ENCODE data around the gene ZNF587B.
A peak's percentile ranks its signal among the peaks of the same experiment; 100 is the strongest.
"Not testable (repeated sequence)": the region's sequence is repeated elsewhere in the genome, so short reads cannot be mapped to it uniquely, and the experiment has no call there.

The ZNF587B gene

DNA sequence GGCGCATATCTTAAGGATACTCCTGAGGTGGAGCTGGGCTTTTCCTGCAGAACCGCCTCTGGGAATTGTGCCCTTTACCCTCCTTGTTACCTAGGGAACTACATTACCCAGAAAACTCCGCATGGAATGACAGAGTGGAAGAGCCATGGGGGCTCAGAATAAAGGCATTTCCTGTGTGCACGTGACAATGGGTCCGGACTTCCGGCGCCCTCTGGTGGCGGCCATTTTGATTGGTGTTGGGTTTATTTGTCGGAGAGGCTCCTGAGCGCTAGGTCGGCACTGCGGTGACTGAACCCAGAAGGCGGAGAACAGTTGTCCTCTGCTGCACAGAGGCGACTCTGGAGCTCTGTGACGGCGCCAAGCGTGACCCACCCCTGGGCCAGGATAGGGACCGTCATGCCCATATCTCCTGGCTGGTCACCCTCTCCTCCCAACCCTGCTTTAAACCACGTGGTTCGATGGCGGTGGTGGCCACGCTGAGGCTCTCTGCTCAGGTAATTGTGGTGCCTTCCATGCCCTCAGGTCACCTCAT, at the start of gene ZNF587B:
TSS of gene ZNF587B (plus strand) at position 229 of the 532 bp plus-strand sequence. CDS start at position 459, 230 bp downstream.
- no peak for DNase-seq

DNA sequence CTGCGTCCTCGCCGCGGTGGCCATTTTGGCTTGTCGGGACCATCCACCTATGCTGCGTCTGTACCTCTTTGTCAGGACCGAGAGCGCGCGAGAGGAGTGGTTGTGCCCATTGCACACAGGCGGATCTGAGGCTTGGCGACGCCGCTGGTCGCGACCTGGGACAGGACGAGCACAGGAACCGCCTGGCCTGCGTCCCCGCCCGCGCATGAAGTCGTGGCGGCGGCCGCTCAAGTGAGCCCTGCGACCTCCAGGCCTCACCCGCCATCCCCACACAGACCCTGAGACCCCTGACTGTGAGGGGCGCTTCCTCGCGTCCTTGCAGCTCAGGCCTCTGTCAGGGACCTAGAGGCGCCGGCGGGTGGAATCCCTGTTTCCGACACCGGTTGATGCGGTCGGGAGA, 43.8 kb upstream of the ZNF587B start:
- no peak for DNase-seq

DNA sequence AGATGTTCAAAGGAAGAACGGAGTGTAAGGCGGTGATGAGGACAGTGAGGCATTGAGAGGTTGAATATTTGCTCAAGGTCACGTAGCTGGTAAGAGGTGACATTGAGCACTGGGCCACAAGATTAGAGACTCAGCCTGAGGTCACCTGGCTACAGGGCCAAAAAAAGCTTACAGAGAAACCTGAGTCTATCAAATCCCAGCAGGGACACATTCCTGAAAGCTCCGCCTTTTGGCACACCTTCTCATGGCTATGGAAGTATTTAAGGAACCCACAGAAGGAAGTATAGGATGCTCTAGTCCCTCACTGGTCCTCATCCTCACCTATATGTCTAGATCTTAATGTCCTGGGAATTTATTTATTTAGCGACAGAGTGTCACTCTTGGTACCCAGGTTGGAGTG, 43.2 kb upstream of the ZNF587B start:
- DNase-seq: no peak

DNA sequence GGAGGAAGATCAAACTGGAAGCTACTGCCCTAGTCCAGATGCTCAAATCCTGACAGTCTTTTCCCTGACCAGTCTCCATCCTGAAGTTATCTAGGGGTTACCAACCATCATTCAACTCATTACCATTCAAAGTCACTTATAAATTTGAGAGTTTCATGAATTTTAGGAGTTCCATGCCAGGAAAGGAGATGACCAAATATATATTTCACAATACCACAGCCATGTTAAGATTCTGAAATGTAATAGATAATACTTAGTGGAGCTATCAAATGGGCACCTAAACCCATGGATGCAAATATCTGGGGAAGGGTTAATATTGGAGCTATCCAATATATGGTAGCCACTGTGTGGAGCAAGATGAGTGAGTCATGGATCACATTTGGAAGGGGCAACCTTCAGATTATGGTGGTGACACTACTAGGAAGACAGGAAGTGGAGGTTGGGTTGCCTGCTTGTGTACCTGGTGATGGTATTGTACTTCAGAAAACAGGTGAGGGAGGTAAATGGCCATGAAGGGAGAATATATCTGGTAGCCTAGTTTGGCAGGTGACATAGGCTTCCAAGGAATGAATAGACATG, 41.9 kb upstream of the ZNF587B start:
- DNase-seq: no peak

DNA sequence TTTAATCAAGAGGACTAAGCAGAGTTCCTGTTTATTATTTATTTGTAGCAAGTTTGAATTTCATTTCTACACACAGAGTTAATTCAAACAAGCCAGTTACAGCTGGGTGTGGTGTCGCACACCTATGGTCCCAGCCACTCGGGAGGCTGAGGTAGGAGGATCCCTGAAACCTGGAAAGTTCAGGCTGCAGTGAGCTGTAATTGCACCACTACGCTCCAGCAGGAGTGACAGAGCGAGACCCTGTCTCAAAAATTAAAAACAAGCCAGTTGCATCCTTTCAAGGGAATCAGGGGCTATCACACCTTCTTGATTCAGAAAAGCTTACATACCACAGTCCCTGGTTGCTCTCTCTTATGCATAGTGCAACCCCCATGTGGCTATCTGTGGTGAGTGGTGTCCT, 40.8 kb upstream of the ZNF587B start:
- no peak for DNase-seq

DNA sequence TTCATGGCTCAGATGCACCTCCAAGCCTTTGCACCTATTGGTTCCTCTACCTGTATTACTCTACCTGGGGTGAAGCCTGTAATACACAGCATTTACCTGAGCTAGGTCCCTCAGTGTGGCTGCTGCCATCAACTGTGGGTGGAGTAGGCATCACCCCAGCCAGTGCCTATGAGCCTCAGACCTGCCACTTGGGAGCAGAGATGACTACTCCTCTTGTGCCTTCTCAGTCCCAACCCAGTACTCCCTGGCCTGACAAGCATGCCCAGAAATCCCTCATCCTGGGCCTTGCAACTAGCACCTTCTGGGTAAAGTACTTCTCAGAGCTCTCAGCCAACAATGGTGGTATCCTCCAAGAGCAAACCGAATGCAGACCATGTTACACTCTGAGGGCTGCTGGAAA, 33.5 kb upstream of the ZNF587B start:
- not testable (repeated sequence) for DNase-seq

DNA sequence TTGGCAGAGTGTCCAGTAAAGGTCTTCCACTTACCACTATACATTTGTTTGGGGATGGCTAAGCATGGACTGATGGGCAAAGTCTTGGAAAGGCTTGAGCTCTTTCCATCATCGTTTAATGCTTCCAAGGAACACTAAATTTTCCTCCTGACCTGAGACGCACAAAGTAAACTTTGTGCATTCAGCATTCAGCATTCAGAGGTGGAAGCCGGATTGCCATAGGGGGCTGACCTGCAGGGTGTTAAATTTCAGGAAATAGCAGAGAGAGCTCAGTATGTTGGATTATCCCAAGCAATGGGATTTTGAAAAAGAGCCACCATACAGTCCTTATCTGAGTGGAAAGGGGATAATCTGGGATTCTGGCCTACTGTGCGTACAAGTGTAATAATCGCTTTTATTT, 29.4 kb upstream of the ZNF587B start:
- no peak for DNase-seq

DNA sequence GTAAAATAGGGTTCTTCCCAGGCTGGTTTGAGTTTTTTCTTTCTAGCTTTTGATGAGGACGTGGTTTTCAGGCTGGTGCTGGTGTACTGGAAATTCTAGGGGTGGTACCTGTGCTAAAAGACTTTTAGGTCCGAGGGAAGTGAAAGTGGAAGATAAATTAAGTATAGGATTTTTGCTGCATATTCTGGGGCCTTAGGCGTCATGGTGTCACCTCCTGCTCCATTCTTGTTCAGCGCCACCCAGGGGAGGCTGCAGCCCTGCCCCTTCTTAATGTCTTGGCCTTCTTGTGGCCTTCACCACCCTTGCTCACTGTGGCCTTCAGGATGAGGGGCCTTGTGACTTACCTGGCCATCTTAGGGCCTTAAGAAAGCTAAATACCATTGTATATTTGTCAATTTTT, 27.8 kb upstream of the ZNF587B start:
- DNase-seq: no peak

DNA sequence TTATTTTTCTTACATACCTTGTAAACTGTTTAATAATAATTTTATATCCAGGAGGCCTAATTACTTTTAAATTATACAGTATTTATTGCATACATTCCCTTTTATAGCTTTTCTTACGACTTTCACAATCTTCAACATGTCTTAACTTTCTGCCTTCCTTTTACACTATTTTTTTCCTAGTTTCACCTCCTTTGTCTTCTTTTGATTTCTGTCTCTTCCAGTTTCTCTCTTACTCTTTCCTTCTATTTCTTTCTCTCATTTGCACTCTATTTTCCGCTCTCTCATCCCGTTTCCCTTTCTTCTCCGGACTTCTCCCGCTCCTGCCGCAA, 26.9 kb upstream of the ZNF587B start:
- DNase-seq: no peak

DNA sequence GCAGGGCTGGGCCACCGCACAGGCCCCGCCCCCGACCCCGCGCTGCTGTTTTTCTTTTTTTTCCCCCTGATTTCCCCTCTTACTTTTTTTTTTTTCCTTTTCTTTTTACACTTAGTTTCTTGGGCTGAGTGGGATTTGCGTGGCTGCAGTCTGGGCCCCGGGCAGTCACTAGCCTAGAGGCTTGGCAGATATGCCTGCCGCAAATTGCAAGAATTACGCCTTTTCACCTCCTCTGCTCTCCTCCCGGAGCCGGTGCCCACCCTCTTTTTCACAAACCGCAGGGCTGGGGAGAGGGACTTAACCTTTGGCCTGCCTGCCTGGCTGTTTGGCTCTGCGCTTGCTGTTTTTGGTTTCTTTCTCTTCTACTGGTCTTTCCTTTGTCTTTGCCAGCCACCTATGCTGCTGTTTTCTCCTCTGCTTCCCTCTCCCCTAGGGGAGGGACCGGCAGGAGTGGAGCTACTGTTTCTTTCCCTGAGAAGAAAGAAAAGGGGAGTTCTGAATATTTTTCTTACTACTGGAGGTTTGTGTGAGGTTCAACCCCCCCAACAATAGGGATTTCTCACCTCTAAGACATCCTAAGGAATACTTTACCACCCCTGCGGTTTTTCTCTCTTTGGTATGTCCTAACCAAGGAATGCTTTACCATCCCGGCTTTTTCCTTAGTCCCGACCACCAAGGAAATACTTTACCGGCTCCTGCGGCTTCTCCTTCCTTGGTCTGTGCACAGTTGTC, 26.3 kb upstream of the ZNF587B start:
- DNase-seq: no peak

DNA sequence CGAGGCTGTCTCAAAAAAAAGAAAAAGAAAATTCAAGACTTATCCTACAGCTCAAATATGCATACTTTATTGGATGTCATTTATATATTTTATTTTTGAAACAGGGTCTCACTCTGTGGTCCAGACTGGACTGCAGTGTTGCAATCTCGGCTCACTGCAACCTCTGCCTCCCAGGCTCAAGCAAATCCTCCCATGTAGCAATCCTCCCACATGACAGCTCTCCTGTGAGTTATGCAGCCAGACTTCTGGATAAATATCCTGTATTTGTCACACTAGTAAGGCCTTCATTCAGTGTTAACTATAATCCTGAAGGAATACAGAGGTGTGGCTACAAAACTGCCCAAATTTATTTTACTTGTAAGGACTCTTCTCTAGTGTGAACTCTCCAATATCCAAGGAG, 22.6 kb upstream of the ZNF587B start:
- DNase-seq: no peak

DNA sequence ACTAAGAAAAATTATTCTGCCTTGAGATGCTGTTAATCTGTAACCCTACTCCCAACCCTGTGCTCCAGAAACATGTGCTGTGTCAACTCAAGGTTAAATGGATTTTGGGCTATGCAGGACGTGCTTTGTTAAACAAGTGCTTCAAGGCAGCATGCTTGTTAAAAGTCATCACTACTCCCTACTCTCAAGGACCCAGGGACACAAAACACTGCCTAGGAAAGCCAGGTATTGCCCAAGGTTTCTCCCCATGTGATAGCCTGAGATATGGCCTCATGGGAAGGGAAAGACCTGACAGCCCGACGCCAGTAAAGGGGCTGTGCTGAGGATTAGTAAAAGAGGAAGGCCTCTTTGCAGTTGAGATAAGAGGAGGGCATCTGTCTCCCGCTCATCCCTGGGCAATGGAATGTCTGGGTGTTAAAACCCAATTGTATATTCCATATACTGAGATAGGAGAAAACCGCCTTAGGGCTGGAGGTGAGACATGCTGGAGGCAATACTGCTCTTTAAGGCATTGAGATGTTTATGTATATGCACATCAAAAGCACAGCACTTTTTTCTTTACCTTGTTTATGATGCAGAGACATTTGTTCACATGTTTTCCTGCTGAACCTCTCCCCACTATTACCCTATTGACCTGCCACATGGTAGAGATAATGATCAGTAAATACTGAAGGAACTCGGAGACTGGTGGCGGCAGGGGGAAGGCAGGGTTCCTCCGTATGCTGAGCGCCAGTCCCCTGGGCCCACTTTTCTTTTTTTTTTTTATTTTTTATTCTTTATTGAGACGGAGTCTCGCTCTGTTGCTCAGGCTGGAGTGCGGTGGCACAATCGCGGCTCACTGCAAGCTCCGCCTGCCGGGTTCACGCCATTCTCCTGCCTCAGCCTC, 19.4 kb upstream of the ZNF587B start:
- not testable (repeated sequence) for DNase-seq

DNA sequence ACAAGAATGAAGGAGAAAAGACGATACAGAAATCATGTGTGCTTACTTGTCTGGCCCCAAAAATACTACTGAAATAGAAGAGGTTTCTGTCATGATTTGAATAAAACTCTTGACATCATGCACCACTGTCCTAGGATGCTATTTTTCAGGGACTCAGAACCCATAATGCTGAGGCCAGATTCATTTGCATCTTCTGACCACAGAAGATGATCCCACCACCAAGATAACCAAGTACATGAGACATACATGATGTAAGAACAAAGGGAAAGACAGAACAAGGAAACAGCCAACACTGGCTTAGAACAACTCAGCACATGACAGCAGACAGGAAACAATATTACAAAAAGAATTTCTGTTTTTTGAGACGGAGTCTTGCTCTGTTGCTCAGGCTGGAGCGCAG, 17.9 kb upstream of the ZNF587B start:
- DNase-seq: no peak

DNA sequence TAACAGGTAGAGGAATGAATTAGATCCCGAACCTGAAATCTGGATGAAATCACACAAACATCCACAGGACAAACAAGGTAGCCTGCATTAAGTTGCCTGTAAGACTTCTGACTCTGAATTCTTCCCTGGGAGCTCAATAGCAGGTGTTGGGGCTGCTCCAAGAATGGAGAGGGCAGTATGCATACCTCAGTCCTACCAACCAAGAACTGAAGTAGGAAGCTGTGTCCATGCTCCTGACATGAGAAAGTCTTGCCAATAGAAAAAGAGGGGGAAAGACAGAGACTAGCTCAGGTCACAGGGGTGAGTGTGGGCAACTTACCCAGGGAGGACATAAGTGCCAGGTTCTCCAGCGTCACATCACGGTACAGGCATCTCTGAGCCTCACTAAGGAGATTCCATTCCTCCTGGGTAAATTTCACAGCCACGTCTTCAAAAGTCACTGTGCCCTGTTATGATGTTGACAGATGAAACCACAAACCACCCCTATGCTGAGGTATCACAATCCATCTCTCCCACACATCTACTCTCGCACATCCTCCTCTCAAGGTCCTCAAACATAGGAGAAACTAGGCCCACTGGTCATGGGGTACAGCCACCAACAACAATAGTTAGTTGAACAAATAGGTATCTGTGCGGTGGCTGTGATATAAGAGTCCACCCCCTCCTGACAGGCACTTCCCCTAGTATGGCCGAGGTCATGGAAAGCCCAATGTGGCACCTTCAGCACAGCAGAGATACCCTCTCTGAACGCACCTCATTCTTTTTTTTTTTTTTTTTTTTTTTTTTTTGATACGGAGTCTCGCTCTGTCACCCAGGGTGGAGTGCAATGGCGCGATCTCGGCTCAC, 16.9 kb upstream of the ZNF587B start:
- not testable (repeated sequence) for DNase-seq

DNA sequence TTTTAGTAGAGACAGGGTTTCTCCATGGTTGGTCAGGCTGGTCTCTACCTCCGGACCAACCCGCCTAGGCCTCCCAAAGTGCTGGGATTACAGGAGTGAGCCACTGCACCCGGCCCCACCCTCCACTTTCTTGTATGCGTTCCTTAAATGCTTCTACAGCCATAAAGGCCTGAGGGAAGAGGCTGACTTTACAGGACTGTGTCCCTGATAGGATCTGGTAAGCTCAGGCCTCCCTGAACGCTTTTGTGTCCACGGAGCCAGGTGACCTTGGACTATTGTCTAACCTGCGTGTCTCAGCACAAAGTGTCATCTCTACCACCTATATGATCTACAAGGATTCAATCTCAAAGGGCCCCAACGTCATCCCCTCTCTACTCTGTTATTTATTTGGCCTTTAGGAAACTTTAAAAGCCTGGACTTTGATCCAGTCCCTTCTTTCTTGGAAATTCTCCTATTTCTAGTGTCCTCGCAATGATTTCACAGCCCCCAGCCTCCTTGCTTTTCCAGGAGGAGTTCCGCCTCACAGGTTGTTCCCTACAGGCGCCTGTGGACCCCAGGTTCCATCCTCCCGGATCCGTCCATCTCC, 16.1 kb upstream of the ZNF587B start:
- no peak for DNase-seq

DNA sequence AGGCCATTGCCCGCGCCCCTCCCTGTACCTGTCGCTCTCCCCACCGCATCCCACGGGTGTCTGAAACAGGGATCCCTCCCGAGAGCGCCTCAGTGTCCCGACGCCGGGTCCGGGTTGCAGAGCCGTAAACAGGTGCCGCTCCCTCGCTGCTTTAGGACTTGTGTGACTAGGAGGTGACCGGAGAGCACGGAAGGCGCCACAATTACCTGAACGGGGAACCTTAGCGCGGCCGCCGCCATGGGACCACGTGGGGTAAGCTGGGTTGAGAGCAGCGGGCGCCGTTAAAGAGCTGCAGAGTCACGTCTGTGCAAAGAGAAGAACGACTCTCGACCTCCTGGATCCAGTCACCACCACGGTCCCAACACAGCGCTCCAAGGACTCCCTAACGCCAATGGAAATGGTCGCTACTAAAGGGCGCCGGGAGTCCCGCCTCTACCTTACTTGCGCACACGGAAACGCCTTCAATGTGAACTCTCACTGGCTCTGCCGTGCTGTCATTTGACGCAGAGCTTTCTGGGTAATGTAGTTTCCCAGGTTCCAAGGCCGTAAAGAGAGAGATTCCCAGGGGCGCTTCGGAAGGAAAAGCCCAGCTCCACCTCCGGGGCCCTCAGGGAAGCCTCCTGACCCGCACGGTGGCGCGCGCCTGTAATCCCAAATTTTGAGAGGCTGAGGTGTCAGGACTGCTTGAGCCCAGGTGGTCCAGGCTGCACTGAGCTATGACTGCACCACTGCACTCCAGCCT, 15.4 kb upstream of the ZNF587B start, which contains the start of gene ZNF552:
TSS of gene ZNF552 (minus strand) at position 409 of the 742 bp plus-strand sequence. CDS start at position 239, 170 bp downstream.
- DNase-seq: peak; percentile 73

DNA sequence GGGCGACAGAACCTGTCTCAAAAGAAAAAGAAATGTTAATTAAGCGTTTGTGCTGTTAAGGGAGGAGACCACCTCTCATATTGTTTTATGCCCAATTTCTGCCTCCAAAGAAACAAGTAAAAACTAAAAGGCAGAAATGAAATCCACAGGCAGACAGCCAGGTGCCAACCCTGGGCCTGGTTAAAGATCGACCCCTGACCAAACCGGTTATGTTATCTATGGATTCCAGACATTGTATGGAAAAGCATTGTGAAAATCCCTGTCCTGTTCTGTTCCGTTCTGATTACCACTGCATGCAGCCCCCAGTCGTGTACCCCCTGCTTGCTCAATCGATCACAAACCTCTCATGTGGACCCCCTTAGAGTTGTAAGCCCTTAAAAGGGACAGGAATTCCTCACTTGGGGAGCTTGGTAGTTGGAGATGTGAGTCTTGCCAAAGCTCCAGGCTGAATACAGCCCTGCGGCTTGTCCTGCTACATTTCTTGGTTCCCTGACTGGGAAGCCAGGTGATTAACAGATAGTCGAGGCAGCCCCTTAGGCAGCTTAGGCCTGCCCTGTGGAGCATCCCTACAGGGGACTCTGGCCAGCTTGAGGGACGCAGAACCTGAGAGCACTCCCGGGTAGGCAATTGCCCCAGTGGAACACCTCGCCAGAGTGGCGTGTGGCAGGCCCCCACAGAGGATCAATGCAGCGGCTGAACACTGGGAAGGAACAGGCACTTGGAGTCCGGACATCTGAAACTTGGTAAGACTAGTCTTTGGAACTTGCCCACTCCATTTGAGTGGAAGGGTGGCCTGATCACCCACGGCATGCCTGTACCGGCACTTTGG, 14.6 kb upstream of the ZNF587B start:
- DNase-seq: no peak

DNA sequence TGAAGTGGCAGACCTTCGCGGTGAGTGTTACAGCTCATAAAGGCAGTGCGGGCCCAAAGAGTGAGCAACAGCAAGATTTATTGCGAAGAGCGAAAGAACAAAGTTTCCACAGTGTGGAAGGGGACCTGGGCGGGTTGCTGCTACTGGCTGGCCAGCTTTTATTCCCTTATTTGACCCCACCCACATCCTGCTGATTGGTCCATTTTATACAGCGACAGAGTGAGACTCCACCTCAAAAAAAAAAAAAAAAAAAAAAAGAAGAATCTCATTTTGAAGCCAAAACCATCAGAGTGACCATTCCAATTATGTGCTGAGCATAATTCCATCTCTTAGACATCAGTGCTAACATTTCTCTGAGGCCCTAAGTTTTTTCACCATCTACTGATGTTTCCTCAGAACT, 13.4 kb upstream of the ZNF587B start:
- DNase-seq: no peak

DNA sequence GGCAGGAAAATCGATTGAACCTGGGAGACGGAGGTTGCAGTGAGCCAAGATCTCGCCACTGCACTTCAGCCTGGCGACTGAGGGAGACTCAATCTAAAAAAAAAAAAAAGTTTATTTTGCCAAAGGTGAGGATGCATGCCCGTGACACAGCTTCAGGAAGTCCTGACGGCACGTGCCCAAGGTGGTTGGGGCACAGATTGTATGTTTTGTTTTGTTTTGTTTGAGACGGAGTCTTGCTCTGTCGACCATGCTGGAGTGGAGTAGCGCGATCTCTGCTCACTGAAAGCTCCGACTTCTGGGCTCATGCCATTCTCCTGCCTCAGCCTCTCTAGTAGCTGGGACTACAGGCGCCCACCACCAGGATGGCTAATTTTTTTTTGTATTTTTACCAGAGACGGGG, 12.1 kb upstream of the ZNF587B start:
- DNase-seq: no peak

DNA sequence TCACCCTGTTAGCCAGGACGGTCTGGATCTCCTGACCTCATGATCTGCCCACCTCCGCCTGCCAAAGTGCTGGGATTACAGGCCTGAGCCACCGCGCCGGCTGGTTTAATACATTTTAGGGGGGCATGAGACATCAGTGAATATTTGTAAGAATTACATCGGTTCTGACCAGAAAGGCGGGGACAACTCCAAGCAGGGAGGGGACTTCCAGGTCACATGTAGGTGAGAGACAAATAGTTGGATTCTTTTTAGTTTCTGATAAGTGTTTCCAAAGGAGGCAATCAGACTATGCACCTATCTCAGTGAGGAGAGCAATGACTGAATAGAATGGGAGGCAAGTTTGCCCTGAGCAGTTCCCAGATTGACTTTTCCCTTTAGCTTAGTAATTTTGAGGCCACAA, 11.7 kb upstream of the ZNF587B start:
- no peak for DNase-seq

Data from stimulated activated naive CD4-positive, alpha-beta T cell treated with Interleukin-2 at 50 U/mL for 16 hours (primary cell).